Epithelial cell of esophagus (primary cell): Measurements from ENCODE around the gene ID4.
A peak's percentile ranks its signal among the peaks of the same experiment; 100 is the strongest.
"Not testable (repeated sequence)": the region's sequence is repeated elsewhere in the genome, so short reads cannot be mapped to it uniquely, and the experiment has no call there.

Experiments used
- DNase-seq: peaks from one replicate; pipeline ENCODE4 v3.0.0; 2010; ENCODE audit warnings: low read depth
- H3K4me3 ChIP-seq: 2 replicates; pipeline ENCODE4 v1.5.1; 2011; ENCODE audit warnings: mild to moderate bottlenecking, low read length, control low read depth
- CTCF ChIP-seq: IDR thresholded peaks from 2 replicates; pipeline ENCODE4 v1.5.1; 2011; ENCODE audit warnings: low read depth, mild to moderate bottlenecking, low read length, control low read depth, inconsistent platforms; ENCODE audit not compliant: insufficient read depth; ENCODE audit errors: missing control alignments

Gene ID4

DNA sequence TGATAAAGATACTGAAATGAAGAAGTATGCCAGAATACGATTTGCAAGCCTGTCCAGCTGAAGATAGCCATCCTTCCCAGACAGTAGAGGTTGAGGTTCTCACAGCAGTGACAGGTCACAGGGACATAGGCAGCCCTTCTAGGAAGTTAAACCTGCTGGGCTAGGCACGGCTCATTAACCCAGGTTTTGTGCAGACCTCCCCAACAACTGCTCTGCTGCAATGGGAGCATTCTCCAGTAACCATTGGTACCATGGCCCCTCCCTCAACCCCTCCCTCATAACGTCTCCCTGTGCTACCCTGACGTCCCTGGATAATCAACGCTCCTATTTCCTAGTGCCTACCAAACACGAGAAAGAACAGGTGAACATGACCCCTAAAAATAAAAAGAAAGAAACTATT is 15.8 kb downstream of the ID4 start:
- no peak for TF ChIP-seq CTCF
- no peak overlapping the region for H3K4me3 ChIP-seq
- no peak for DNase-seq

GRCh38 chr6:19854421-19855015 is 17.3 kb downstream of the ID4 start:
- not testable (repeated sequence) for H3K4me3 ChIP-seq, DNase-seq

DNA sequence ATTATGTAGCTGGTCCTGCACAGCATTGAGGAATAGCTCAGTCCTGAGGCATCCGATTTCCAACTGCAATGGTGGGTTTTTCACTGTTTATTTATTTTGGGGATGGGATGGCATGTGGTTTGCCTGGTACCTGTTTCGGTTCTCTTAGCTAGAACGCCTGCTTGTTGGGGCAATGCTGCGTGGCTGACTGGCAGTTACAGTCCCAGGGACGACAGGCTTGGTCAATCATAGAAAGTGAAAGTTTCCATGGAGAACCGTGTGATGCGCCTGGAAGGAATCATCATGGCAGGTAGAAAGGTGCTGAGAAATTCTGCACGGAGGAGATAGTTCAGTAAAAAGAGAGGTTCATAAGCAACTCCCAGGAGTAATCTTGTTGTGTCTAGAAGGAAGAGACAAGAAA is 18.4 kb downstream of the ID4 start:
- DNase-seq: no peak
- TF ChIP-seq CTCF: no peak
- no peak overlapping the region for H3K4me3 ChIP-seq

GRCh38 chr6:19857139-19857538 is 20.0 kb downstream of the ID4 start:
- no peak overlapping the region for H3K4me3 ChIP-seq
- DNase-seq: no peak
- no peak for TF ChIP-seq CTCF

DNA sequence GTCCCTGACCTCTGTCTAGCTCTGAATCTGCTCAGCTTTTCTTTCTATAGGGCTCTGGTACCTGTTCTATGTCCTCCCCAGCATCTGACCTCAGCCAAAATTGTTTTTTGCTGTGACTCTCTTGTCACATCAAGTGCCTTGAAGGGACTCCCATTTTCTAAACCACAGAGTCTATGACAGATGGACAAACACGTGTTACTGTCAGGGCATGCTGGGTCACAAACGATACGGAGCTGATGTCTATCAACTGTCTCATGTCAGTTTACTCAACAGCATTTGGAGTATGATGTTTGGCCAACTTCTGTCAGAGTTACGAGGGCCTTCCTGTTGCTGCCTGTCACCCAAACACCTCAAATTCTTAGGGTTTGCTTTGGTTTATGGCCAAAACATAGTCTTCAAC is 20.5 kb downstream of the ID4 start:
- no peak for DNase-seq
- H3K4me3 ChIP-seq: no peak overlapping the region
- no peak for TF ChIP-seq CTCF

DNA sequence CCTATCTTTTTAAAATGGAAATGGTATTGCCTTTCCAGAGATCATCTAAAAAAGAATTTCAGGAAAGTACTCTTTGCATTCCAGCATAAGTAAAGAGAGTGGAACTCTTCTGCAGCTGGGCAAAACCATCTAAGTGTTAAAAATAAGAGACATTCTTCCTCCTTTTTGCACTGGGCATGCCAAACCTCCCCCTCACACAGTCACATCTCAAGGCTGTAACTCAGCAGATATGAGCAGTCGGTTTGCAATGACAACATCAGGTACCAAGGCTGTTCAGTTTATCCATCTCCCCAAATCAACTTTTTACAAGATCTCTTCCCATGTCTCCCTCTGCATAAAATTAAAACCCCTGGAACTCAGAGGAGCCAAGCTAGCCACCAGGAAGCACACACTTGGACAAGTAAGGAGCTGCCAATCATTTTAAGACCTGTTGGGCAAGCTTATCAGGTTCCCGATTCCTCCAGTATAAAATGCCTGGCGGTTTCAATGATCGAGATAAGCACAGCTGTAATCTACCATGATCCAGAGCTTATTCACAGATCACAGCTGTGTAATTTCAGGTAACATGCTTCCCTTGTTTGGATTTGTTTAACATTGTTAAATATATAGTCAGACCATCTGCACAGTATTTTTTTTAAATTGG is 23.2 kb downstream of the ID4 start:
- no peak overlapping the region for H3K4me3 ChIP-seq
- DNase-seq: peak; percentile 50
- TF ChIP-seq CTCF: no peak

DNA sequence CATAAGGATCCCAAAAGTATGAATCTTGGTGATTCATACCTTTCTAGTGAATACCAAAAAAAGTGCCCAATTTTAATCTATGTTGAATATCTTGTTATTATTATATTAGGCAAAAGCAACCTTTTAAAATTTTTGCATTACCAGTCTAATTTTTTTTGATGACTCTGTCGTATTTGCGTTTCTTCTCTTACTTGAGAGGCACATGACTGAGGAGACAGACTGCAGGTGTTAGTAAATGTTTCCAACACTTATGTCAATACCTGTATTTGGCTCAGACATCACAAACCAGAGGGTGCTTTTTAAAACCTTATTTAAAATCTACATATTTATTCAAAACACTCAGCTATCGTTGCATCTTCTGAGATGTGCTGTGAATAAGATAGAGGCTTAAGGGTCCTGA is 27.1 kb downstream of the ID4 start:
- no peak for DNase-seq
- H3K4me3 ChIP-seq: no peak overlapping the region
- TF ChIP-seq CTCF: no peak
